AML-193 (cell line): ENCODE measurements around the gene CFAP107.
"Not testable (repeated sequence)": the region's sequence is repeated elsewhere in the genome, so short reads cannot be mapped to it uniquely, and the experiment has no call there.

Source experiments
- DNase-seq, 2 experiments: peaks; one replicate each; lab custom pipeline; 2025; lab: John Stamatoyannopoulos, UW

Gene CFAP107

GRCh38 chr1:12745992-12746323 is at the start of gene CFAP107:
CFAP107 (plus strand) TSS chr1:12746200; CDS start chr1:12746431, 231 bp downstream.
- no peak for DNase-seq

DNA sequence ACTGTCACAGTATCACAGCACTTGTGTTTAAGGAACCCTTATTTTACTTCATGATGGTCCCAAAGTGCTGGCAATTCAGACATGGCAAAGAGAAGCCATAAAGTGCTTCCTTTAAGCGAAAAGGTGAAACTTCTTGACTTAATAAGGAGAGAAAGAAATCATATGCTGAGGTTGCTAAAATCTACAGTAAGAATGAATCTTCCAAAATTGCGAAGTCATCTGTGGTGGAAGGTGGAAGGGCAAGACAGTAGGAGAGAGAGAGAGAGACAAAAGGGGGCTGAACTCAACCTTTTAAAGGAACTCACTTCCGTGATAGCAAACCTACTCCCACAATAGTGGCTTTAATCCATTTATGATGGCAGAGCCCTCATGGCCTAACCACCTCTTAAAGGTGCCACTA is 49.3 kb upstream of the CFAP107 start:
- no peak for DNase-seq

- DNase-seq, result no peak
Observed at GRCh38 chr1:12697397-12697796, 48.6 kb upstream of the CFAP107 start.

DNA sequence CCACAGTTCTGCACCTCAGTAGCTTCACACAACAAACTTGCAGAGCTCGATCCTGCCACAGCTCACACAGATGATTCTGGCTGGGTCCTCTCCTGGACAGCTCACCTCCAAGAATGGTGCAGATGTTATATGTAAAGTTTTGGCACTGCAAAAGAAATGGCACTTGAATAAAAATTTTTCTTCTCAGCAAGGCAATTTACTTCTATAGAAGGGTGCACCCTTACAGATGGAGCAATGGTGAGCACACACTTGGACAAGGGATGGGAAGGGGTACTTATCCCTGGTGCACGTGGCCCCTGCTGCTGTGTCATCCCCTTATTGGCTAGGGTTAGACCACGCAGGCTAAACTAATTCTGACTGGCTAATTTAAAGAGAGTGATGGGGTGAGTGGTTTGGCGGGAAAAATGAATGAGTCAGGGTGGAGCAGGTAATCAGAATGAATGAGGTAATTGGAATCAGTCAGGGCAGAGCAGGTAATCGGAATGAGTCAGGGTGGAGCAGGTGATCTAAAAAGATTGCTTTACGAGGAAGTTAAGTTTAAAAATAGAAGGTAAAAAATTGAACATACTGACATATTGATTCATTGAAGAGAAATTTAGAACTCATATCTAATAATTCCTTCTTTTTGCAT is 42.1 kb upstream of the CFAP107 start:
- no peak for DNase-seq

- DNase-seq, result no peak
Observed at GRCh38 chr1:12706061-12706460, 39.9 kb upstream of the CFAP107 start.

GRCh38 chr1:12708396-12709090 is 37.5 kb upstream of the CFAP107 start:
- no peak for DNase-seq

DNA sequence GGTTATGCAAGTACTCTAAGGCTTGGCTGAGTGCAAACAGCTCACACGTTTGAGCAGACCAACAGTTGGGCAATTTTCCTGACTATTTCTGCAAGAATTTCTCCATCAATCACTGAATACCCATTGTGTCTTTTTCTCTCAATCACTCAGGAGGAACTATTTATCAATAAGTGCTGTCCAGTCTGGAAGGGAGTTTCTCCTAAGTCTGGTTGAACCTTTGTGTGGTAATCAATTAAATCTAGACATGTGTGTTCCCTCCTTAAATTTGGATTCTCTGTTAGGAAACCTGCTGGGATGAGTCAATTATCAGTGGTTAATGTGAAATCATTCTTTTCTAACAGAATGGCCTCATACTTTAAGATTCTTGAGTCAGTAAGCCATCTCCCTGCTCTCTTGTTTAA is 36.9 kb upstream of the CFAP107 start:
- peak in 1 of 2 experiments; percentile 3 for DNase-seq

DNA sequence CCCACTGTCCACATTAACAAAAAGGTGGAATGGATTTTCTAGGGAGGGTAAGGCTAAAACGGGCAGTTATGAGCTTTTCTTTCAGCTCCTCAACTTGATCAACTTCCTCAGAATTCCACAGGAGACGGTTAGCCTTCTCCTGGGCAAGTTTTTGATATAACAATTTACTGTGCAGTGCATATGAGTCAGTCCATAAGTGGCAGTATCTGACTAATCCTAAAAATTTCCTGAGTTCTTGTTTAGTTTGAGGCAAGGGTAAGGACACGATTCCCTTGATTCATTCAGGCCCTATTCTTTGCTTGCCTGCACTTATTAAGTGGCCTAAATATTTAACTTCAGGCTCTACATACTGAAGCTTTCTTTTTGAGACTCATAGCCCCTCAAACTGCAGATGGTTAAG is 36.3 kb upstream of the CFAP107 start:
- no peak for DNase-seq

- DNase-seq, result no peak
Observed at GRCh38 chr1:12711536-12711935, 34.5 kb upstream of the CFAP107 start.

- DNase-seq, result no peak
Observed at GRCh38 chr1:12712076-12712475, 33.9 kb upstream of the CFAP107 start.

GRCh38 chr1:12712929-12713328 is 33.1 kb upstream of the CFAP107 start:
- no peak for DNase-seq

- DNase-seq, result not testable (repeated sequence)
Observed at GRCh38 chr1:12713651-12714050, 32.3 kb upstream of the CFAP107 start.

DNA sequence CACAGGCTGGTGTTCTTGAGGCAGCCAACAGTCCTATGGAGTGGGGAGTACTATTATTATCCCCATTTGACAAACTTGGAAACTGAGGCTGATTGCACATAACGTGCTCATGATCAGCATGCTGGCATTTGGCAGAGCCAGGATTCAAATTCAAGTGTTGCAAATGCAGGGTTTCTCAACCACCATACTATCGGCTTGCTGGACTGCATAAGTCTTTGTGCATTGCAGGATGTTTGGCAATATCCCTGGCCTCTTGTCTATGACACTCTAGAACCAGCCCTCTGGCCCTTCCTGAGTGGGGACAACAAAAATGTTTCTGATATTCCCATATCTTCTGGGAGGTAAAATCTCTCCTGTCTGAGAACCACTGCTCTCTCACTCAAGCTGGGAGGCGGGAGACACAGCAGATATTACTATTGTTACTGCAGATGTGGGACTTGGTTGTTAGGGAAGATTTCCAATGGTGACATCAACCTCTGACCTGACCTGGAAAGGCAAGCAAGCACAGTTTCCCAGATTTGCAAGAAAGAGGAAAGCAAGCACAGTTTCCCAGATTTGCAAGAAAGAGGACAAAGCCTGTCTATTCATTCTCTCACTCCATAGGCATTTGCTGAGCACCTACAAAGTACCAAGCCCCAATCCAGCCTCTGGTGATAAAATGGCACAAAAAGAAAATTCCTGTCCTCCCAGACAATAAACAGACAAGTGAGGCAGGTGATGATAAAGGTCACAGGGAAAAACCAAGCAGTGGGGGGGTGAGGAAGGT is 31.1 kb upstream of the CFAP107 start:
- peak in 1 of 2 experiments; percentile 2 for DNase-seq

- DNase-seq, result no peak
Observed at GRCh38 chr1:12715896-12716437, 30.0 kb upstream of the CFAP107 start, which contains the start of gene AADACL3. AADACL3 (plus strand) TSS chr1:12716110; CDS start chr1:12716177, 67 bp downstream.

GRCh38 chr1:12717301-12717838 is 28.6 kb upstream of the CFAP107 start:
- DNase-seq, result no peak

- DNase-seq, result no peak
Observed at GRCh38 chr1:12722626-12723025, 23.4 kb upstream of the CFAP107 start.

GRCh38 chr1:12728391-12728790 is 17.6 kb upstream of the CFAP107 start:
- DNase-seq, result no peak

- DNase-seq, result no peak
Observed at GRCh38 chr1:12730156-12730555, 15.8 kb upstream of the CFAP107 start.

- DNase-seq, result not testable (repeated sequence)
Observed at GRCh38 chr1:12731084-12731483, 14.9 kb upstream of the CFAP107 start.

GRCh38 chr1:12734651-12735050 is 11.3 kb upstream of the CFAP107 start:
- no peak for DNase-seq

DNA sequence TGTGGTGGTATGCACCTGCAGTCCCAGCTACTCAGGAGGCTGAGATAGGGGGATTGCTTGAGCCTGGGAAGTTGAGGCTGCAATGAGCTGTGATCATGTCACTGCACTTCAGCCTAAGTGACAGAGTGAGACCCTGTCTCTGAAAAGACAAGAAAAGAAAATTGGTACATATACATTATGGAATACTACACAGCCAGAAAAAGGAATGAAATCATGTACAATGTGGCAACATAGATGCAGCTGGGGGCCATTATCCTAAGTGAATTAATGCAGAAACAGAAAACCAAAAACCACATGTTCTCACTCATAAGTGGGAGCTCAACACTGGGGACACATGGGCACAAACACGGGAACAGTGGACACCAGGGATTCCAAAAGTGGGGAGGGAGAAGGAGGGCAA is 7.1 kb upstream of the CFAP107 start:
- no peak for DNase-seq

DNA sequence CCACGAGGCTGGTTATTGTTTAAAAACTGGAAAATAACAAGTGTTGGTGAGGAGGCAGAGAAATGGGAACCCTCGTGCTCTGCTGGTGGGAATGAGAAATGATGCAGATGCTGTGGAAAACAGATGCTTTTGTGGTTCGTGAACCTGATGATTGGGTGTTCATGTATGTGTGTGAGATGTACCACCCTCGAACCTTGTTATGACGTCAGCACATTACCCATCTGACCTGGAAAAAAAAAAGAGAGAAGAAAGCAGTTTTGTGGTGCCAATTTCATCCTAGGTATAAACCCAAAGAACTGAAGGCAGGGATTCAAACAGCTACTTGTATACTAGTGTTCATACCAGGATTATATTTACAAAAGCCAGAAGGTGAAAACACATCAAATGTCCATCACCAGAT is 6.4 kb upstream of the CFAP107 start:
- DNase-seq, result no peak
